Transverse colon (tissue), 4 donors: ENCODE data around the gene UBD.

Source experiments
- POLR2AphosphoS5 ChIP-seq, 3 donors: sonication (generic); formaldehyde crosslinking; IDR thresholded peaks; one replicate each; pipeline ENCODE4 v1.6.1; 2016; ENCODE audit warnings: antibody characterized with exemption in 3 of 3
- TF ChIP-seq, protein P1 (sequence below), 5 experiments: fragments of 200-600 bp in 3 of 5; fragments of 450-650 bp in 2 of 5; sonication (generic) in 3 of 5; IDR thresholded peaks; 1 replicate in 2 of 5; 2 replicates in 3 of 5; pipeline ENCODE4 v1.5.1; 2016 to 2017; ENCODE audit warnings: antibody characterized with exemption in 5 of 5, inconsistent platforms in 3 of 5, mild to moderate bottlenecking in 2 of 5, moderate library complexity in 1 of 5

DNA sequence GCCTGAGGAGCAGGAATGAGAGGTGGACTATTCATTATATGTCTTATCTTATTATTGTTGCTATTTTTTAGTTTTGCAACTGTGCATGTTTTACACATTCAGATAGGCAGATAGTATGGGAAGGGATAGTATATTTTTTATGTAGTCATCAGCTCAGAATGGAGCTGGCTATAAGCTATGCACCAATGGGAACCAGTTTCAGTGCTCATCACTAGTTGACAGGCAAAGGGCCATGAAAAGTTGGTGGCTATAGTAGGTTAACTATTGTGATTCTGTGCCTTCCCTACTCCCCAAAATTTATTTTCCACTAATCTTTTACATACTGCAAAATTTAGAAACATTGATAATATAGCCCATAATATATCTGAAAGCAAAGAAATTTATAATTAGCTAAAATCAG, 5.3 kb upstream of the UBD start:
- no peak for TF ChIP-seq POLR2AphosphoS5 (IDR thresholded peaks at IDR 0.05)
- TF ChIP-seq, protein P1, sequence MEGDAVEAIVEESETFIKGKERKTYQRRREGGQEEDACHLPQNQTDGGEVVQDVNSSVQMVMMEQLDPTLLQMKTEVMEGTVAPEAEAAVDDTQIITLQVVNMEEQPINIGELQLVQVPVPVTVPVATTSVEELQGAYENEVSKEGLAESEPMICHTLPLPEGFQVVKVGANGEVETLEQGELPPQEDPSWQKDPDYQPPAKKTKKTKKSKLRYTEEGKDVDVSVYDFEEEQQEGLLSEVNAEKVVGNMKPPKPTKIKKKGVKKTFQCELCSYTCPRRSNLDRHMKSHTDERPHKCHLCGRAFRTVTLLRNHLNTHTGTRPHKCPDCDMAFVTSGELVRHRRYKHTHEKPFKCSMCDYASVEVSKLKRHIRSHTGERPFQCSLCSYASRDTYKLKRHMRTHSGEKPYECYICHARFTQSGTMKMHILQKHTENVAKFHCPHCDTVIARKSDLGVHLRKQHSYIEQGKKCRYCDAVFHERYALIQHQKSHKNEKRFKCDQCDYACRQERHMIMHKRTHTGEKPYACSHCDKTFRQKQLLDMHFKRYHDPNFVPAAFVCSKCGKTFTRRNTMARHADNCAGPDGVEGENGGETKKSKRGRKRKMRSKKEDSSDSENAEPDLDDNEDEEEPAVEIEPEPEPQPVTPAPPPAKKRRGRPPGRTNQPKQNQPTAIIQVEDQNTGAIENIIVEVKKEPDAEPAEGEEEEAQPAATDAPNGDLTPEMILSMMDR (IDR thresholded peaks at IDR 0.05), result no peak
